Activated CD8-positive, alpha-beta memory T cell treated with anti-CD3 and anti-CD28 coated beads for 4 hours (primary cell): ENCODE data around the gene DENND2A.
"Not testable (repeated sequence)": the region's sequence is repeated elsewhere in the genome, so short reads cannot be mapped to it uniquely, and the experiment has no call there.

ENCODE experiments used
- DNase-seq, 2 donors: peaks; one replicate each; pipeline ENCODE4 v3.0.0-alpha.2; 2020; ENCODE audit warnings: low read depth in 2 of 2

The DENND2A gene

GRCh38 chr7:140640727-140641523 is at the start of gene DENND2A:
Gene DENND2A (minus strand): TSS chr7:140640813. CDS start chr7:140602397, 38,416 bp downstream.
- no peak for DNase-seq

DNA sequence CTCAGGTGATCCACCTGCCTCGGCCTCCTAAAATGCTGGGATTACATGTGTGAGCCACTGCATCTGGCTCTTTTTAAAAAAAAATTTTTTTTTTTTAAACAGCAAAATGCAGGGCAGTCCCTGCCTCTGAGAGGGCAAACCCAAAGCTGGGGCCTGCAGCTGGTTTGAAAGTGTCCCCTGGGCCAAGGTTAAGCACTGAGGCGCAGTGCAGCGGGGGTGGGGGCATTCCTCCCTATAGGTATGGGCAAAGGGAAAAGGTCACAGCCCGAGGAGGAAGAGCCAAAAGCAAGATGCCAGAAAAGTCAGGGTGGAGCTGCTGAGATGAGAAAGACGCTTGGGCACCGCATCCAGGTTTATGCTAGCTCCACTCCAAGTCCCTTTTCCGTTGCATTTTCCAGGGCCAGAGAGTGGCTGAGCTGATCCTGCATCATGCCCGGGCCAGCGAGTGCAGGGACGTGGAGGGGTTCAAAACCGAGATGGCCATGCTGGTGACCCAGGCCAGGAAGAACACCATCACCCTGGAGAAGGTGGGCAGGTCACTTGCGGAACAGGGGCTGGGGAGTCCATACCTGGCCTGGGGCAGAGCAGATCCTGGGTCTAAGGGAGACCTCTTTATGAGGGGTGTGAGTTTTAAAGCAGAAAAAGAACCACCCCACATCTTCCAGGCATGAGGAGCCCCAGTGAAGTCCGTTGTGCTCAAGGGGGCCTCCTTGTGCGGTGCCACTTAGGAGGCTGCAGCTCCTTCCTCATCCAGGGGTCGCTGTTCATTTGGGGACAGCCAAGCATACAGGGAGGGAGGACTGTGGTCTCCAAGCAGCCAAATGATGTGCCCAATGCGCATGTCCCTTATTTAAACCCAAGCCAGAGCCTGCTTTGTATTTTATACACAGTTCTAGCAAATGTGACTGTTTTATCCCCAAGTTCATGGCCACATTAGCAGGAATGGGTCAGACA is 48.9 kb upstream of the DENND2A start:
- no peak for DNase-seq

GRCh38 chr7:140688341-140688740 is 47.7 kb upstream of the DENND2A start:
- no peak for DNase-seq

DNA sequence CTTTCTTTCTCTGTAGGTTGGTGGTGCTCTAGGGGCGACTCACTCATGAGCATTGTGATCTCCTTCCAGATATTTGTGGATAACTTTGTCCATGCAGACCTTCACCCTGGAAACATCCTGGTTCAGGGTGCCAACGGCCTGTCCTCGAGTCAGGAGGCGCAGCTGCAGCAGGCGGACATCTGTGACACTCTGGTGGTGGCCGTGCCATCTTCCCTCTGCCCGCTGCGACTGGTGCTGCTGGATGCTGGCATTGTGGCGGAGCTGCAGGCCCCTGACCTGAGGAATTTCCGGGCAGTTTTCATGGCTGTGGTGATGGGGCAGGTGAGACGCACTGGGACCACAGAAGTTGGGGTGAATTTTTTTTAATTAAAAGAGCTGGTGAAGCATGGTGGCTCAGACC is 46.3 kb upstream of the DENND2A start:
- no peak for DNase-seq

DNA sequence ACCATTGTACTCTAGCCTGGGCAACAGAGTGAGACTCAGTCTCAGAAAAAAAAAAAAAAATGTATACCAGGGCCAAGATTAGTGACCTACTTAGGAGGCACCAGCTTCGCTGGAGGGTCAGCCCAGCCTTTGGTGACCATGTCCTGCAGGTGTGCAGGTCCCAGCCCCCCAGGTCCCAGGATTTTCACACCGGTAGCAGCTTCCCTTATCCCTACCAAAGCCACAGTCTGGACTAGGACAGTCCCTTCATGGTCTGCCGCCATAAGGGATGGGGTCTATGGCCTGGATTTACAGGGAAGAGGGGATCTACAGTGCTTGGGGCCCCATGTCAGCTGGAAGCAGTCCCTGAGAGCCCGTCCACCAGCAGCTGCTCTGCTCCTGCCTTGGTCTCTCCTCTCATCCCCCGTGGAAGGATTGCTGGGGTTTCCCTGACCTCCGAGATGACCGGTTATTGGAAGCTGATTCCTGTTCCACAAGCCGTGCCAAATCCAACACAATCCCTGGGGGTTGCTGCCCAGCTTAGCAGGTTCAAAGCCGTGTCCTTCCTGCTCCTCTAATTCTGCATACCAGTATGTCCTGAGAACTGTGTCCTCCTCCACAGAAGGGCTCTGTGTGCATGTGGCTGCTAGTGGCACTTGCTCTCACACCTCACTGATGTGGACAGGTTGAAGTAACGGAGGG is 44.9 kb upstream of the DENND2A start:
- no peak for DNase-seq

DNA sequence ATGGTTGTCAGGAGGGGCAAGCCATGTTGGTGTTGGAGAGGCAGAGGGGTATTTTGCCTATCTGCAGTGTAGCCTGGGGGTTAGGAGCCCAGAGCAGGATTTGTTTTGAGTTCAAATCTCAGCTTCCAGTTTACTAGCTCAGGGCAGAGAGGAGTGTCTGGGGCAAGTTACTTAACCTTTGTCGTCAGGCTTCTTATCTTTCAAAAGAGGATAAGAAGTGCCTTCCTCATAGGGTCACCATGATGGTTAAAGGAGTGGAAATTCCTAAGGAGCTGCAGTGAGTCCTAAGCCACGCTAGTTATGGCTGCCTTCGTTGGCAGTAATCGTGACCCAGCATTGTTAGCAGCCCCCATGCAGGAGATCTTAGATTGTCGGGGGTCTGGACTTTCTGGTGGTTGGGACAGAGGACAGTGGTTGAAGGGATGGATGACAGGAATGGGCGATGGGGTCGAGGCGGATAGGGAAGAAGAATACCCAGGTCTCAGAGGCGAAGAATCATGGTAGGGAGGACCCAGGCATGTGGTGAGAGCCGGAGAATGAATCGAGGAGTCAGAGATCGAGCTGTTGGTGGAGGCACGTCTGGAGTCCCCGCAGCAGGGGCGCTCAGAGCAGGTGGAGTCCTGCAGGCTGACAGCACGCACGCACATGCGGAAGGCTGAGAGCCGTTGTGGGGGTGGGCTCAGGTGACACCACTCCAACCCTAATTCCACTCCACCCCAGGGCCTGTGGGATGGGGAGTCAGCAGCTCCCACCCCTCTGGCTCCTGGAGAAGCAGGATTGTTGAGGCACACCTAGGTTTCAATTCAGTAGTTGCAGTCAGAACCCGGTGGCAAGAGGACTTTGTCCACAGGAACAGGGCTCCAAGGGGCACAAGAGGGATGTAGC is 43.7 kb upstream of the DENND2A start:
- DNase-seq, result no peak

DNA sequence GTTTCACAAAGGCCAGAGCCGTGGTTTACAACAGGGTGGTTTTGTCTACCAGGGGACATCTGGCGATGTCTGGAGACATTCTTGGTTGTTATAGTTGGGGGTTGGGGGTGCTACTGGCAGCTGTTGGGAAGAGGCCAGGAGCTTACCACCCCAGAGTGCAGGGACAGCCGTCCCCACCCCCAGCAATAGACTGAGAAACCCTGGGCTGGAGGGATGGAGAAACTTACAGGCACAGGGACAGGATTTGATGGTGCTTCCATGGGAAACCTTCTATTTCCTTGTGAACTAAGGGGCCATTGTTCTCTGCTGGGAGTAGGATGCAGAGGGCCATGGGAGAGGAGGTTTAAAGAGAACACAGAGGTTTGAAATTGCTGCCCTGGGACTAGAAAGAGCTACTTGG is 43.0 kb upstream of the DENND2A start:
- no peak for DNase-seq

- no peak for DNase-seq
Measured at GRCh38 chr7:140681766-140682165, 41.2 kb upstream of the DENND2A start.

DNA sequence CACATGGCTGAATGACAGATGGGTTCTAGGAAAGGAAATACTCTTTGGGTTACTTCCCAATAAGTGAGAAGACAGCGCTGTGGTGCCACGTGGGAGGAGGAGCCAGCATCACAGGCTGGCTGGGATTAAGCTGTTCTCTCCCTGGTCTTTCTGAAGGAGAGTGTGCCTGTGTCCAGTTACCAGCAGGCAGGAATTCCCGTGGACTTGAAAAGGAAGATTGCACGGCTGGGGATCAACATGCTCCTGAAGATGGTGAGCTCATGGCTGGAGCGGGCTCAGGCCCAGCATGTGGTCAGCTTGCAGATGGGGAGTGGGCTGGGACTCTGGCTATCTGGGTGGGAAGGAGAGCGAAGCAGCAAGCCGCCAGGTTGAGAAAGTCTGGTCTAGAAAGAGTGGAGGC is 40.3 kb upstream of the DENND2A start:
- DNase-seq, result no peak

DNA sequence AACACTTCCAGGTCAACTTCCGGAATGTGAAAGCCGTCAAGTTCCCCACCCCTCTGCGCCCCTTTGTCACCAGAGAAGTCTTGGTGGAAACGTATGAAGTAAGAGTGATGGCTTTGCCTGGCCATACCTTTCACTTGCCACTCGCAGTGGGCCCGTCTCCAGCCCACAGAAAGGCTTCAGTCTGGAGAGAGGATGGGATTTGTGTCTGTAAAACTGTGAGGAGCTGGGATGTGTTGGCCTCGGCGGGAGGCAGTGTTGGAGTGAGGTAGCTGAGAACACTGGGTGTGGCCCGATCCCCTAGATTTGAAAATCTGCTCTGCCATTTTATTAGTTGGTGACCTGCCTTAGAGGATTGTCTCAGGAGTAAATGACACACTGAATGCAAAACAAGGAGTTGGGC is 38.6 kb upstream of the DENND2A start:
- no peak for DNase-seq

DNA sequence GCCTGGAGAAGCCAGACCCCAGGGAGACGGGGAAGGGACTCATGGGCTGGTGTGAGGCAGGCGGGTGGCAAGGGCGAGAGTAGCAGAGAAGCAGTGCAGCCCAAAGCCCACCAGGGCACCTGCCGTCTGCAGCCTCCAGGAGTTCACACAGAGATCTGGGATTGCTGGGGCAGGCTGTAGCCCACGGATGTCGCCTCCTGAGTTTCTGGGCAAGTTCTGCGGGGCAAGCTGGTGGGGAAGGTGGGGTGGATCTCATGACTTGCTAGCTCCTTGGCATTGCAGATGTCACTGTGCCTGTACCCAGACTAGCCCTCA is 38.2 kb upstream of the DENND2A start:
- no peak for DNase-seq

DNA sequence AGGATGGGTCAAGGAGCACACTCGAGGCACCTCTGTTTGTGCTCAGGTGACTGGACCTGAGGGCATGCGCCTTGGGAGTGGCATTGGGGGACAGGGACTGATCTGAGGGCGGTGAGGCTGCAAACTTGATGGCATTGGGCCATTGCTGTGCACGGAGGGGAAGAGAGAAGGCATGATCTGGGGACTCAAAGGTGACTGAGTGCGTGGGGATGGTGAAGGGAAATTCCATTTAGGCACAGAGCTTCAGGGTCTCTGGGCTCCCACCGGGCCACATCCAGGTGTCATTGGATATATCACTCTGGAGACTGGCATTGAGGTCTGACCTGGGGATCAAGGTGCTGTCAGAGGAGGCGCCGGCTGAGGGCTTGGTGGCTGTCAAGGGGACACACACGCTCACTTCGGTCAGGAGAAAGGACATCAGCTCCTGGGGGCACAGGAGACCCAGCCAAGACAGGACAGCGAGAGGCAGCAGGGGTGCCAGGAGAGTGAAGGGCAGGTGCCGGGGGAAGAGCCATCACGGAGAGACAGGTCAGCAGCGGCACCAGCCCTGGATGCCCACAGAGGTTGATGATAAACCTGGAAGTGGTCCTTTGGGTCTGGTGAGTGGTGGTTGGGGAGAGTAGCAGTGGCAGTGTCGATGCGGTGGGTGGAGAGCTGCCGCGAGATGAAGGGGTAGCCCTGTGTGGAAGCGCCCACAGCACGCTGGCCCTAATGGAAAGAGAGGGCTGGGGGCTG is 37.6 kb upstream of the DENND2A start:
- no peak for DNase-seq

DNA sequence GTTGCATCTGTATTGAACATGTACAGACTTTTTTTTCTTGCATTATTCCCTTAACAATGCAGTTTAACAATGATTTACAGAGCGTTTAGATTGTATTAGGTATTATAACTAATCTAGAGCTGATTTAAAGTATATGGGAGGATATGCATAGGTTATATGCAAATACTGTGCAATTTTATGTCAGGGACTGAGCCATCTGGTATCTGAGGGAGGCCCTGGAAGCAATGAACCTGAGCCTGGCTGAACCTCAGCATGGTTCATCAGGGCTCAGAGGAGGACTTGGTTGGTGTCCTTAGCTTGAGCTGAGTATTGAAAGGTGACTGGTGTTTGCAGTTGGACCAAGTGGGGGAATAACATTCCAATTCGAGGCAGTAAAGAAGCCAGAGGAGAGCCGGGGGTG is 36.9 kb upstream of the DENND2A start:
- no peak for DNase-seq

GRCh38 chr7:140676956-140677355 is 36.3 kb upstream of the DENND2A start:
- DNase-seq, result not testable (repeated sequence)

GRCh38 chr7:140676306-140676705 is 35.7 kb upstream of the DENND2A start:
- no peak for DNase-seq

DNA sequence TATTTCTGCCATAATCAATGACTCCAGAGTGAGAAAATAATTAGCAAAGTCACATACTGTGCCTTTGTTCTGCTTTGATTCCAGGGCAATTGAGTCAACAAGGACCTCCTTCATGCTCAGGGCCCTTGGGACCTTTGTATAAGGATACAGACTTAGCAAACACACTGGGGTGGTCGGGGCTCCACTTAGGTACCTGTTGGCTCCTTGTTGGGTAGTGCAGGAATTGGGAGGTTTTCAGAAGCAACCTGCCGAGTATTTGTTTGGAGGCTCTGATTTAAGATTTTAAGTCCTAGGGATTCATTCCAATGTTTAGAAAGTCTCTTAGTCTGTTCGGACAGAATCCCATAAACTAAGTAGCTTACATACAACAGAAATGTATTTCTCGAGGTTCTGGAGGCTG is 35.1 kb upstream of the DENND2A start:
- DNase-seq, result no peak

DNA sequence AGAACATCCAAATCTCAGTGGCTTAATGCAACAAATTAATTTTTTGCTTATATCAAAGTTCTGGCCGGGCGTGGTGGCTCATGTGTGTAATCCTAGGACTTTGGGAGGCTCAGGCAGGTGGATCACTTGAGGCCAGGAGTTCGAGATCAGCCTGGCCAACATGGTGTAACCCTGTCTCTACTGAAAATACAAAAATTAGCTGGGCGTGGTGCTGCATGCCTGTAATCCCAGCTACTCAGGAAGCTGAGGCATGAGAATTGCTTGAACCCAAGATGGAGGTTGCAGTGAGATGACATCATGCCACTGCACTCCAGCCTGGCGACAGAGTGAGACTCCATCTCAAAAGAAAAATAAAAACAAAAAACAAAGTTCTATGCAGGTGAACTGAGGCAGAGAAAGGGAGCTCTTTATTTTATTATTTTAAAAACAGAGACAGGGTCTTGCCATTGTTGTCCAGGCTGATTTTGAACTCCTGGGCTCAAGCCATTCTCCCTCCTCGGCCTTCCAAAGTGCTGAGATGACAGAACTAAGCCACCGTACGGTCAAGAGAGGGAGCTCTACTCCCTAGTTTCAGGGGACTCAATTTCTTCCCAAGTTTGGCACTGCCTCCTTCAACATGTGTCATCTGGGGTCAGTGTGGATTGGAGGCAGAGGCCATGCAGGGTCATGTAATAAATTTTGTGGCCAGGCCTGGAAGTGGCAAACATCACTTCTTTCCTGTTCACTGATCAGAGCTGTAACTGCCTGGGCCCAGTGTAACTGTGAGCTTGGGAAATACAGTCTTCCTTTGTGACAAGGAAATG is 34.5 kb upstream of the DENND2A start:
- DNase-seq, result no peak

- DNase-seq, result no peak
Measured at GRCh38 chr7:140674356-140674800, 33.8 kb upstream of the DENND2A start.

DNA sequence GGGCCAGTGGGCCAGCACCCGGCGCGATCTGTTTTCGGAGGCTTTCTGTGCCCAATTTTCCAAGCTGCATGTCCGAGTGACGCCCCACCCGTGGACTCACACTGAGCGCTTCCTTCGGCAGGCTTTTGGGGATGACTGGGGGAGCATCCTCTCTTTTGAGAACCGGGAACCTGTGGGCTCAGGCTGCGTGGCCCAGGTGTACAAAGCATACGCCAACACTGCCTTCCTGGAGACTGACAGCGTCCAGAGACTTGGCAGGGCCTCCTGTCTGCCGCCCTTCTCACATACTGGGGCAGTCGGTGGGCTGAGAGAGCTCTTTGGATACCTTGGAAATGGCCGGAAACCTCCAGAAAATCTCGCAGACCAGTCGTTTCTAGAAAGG is 33.2 kb upstream of the DENND2A start:
- DNase-seq, result no peak
